Left forelimb (tissue), 1 donor: ENCODE measurements around the gene SIRT6.
"Not testable (repeated sequence)": the region's sequence is repeated elsewhere in the genome, so short reads cannot be mapped to it uniquely, and the experiment has no call there.

Experiments used
- DNase-seq: peaks from one replicate; pipeline ENCODE4 v3.0.0-alpha.2; 2018; ENCODE audit warnings: low spot score

SIRT6 gene

GRCh38 chr19:4182084-4182810, at the start of gene SIRT6, which contains the start of gene ANKRD24:
Gene SIRT6 (minus strand): TSS chr19:4182563. CDS start chr19:4182539, 24 bp downstream.
Gene ANKRD24 (plus strand): TSS chr19:4182689. CDS start chr19:4186426, 3,737 bp downstream.
- peak; percentile 95 for DNase-seq

GRCh38 chr19:4232139-4232538, 49.8 kb upstream of the SIRT6 start:
- not testable (repeated sequence) for DNase-seq

- DNase-seq, result not testable (repeated sequence)
These were observed 49.2 kb upstream of the SIRT6 start for GRCh38 chr19:4231521-4231920.

GRCh38 chr19:4230237-4230636, 47.9 kb upstream of the SIRT6 start:
- not testable (repeated sequence) for DNase-seq

DNA sequence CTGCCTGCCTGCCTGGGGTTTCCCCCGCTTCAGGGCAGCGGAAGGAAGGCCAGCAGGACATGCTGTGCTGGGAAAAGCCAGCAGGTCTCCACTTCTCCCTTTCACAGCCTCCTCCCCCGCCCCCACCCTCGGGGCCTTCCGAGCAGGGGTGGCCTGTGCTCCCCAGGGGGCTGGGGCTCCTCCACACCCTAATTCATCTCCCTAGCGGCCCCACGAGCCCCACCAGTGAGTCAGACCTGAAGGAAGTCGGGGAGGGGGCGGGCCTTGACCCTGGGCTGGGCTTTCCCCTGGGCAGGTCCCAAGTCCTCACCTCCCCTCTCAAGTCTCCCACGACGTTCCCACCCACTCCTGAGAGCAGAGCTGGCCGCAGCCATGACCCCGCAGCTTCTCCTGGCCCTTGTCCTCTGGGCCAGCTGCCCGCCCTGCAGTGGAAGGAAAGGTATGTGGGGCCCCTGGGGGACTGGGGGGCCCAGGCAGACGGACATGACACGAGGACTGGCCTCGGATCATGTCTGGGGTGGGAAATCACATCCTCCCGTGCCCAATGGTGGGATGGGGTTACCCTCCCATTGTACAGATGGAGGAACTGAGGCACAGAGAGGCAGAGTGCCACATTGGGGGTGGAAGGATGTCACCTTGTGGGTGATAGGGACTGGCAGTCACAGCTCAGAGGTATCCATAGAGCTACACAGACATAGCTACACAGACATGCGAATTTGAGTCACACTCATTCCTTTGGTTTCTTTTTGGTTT, 47.0 kb upstream of the SIRT6 start, which contains the start of gene EBI3:
Gene EBI3 (plus strand): TSS at position 345 of the 753 bp plus-strand sequence. CDS start 28 bp downstream, at position 373.
- DNase-seq, result no peak

DNA sequence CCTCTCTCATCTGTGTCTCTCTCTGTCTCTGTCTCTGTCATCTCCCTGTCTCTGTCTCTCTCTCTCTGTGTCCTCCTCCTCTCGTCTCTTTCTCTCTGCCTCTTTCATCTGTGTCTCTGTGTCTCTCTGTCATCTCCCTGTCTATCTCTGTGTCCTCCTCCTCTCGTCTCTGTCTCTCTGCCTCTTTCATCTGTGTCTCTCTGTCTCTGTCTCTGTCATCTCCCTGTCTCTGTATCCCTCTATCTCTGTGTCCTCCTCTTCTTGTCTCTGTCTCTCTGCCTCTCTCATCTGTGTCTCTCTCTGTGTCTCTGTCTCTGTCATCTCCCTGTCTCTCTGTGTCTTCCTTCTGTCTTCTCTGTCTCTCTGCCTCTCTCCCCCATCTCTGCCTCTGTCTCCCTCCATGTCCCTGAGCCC, 46.4 kb upstream of the SIRT6 start:
- DNase-seq, result no peak

GRCh38 chr19:4227771-4228170, 45.4 kb upstream of the SIRT6 start:
- DNase-seq, result no peak

DNA sequence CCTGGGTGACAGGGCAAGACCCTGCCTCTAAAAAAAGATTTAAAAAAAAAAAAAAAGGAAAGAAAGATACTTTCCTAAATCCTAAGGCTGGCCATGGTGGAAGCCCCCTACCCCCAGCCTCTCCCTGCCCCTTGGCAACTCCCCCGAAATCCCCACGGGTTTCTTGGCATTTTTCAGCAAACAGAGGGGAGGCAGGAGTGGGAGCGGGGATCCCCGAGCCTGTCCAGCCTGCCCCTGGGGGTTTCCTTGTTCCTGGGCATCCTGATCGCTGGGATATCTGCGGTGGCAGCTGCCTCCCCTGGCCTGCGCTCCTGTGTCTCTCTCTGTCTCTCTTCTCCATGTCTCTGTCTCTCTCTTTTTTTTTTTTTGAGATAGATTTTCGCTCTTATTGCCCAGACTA, 43.5 kb upstream of the SIRT6 start:
- DNase-seq, result no peak

GRCh38 chr19:4224470-4224869, 42.1 kb upstream of the SIRT6 start:
- no peak for DNase-seq

GRCh38 chr19:4220188-4220587, 37.8 kb upstream of the SIRT6 start:
- DNase-seq, result no peak

GRCh38 chr19:4218523-4218922, 36.2 kb upstream of the SIRT6 start:
- not testable (repeated sequence) for DNase-seq

GRCh38 chr19:4217429-4218264, 35.3 kb upstream of the SIRT6 start:
- DNase-seq, result no peak

- no peak for DNase-seq
These were observed 34.5 kb upstream of the SIRT6 start for GRCh38 chr19:4216846-4217245.

GRCh38 chr19:4215807-4216206, 33.4 kb upstream of the SIRT6 start:
- DNase-seq, result no peak

- DNase-seq, result no peak
These were observed 30.8 kb upstream of the SIRT6 start for GRCh38 chr19:4213116-4213515.

GRCh38 chr19:4210166-4210731, 27.9 kb upstream of the SIRT6 start:
- DNase-seq, result no peak

GRCh38 chr19:4208385-4209094, 26.2 kb upstream of the SIRT6 start:
- no peak for DNase-seq

DNA sequence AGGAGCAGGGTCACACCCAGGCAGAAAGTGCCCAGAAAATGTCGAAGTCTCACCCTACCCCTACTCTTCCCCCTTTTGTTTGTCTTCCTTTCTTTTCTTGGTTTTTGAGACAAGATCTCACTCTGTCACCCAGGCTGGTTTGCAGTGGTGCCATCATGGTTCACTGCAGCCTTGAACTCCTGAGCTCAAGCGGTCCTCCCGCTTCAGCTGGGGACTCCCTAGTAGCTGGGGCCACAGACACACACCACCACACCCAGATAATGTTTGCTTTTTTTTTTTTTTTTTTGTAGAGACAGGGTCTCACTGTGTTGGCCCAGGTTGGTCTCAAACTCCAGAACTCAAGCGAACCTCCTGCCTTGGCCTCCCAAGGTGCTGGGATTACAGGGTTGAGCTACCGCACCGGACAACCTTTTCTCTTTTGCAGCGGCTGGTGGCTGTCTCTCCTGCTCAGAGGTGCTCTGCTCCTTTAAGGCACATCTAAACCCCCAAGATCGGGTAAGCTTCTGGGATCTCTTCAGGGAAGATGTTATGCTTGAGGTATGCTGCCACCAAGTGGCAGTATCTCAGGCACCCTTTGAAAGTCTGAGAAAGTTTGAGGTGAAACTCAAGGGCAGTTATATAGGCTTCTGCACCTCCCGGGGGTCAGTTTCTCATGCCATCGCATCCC, 24.6 kb upstream of the SIRT6 start:
- no peak for DNase-seq

- no peak for DNase-seq
These were observed 19.4 kb upstream of the SIRT6 start for GRCh38 chr19:4201798-4202197.

GRCh38 chr19:4200940-4201542, 18.7 kb upstream of the SIRT6 start:
- DNase-seq, result no peak
